Ishikawa (cell line): ENCODE data around the gene ABCA8.

Experiments used
- CEBPB ChIP-seq: IDR thresholded peaks from 2 replicates; pipeline ENCODE4 v1.6.1; 2012
- CREB1 ChIP-seq: IDR thresholded peaks from 2 replicates; pipeline ENCODE4 v1.6.1; 2012; ENCODE audit warnings: low read depth
- EP300 ChIP-seq: IDR thresholded peaks from 2 replicates; pipeline ENCODE4 v1.6.1; 2012; ENCODE audit warnings: borderline replicate concordance
- FOXM1 ChIP-seq: IDR thresholded peaks from 2 replicates; pipeline ENCODE4 v1.6.1; 2012; ENCODE audit warnings: low read depth, borderline replicate concordance
- RAD21 ChIP-seq: IDR thresholded peaks from 2 replicates; pipeline ENCODE4 v1.6.1; 2012; ENCODE audit warnings: low read depth
- TAF1 ChIP-seq: IDR thresholded peaks from 2 replicates; pipeline ENCODE4 v1.6.1; 2012; ENCODE audit warnings: low read depth, mild to moderate bottlenecking
- YY1 ChIP-seq: IDR thresholded peaks from 2 replicates; pipeline ENCODE4 v1.6.1; 2012; ENCODE audit warnings: low read depth
- ZBTB7A ChIP-seq: IDR thresholded peaks from 2 replicates; pipeline ENCODE4 v1.6.1; 2012; ENCODE audit warnings: low read depth
- TF ChIP-seq, protein P1 (sequence below): IDR thresholded peaks from 2 replicates; pipeline ENCODE4 v1.6.1; 2012; ENCODE audit warnings: low read depth, mild to moderate bottlenecking
- TF ChIP-seq, protein P2 (sequence below): IDR thresholded peaks from 2 replicates; pipeline ENCODE4 v1.6.1; 2012
- TF ChIP-seq, protein P3 (sequence below): IDR thresholded peaks from 2 replicates; pipeline ENCODE4 v1.6.1; 2012

DNA sequence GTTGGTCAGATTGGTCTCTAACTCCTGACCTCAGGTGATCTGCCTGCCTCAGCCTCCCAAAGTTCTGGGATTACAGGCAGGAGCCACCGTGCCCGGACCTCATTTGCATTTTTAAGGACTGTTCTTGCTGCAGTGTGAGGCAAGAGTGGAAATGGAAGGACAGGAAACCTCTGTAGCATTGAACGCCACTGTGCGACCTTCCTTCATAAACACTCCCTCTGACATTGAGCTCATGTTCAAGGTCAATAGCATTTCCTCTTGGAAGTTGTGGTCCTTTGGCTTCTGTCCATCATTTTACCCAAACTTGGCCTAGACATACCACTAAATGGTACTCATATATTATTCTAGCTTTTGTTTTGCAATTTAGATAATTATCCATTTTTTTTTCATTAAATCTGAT lies 32.8 kb upstream of the ABCA8 start:
- TF ChIP-seq EP300 (no peak), TAF1 (no peak), YY1 (no peak), FOXM1 (no peak), ZBTB7A (no peak), CREB1 (no peak), RAD21 (no peak), CEBPB (no peak)
- TF ChIP-seq, protein P1, sequence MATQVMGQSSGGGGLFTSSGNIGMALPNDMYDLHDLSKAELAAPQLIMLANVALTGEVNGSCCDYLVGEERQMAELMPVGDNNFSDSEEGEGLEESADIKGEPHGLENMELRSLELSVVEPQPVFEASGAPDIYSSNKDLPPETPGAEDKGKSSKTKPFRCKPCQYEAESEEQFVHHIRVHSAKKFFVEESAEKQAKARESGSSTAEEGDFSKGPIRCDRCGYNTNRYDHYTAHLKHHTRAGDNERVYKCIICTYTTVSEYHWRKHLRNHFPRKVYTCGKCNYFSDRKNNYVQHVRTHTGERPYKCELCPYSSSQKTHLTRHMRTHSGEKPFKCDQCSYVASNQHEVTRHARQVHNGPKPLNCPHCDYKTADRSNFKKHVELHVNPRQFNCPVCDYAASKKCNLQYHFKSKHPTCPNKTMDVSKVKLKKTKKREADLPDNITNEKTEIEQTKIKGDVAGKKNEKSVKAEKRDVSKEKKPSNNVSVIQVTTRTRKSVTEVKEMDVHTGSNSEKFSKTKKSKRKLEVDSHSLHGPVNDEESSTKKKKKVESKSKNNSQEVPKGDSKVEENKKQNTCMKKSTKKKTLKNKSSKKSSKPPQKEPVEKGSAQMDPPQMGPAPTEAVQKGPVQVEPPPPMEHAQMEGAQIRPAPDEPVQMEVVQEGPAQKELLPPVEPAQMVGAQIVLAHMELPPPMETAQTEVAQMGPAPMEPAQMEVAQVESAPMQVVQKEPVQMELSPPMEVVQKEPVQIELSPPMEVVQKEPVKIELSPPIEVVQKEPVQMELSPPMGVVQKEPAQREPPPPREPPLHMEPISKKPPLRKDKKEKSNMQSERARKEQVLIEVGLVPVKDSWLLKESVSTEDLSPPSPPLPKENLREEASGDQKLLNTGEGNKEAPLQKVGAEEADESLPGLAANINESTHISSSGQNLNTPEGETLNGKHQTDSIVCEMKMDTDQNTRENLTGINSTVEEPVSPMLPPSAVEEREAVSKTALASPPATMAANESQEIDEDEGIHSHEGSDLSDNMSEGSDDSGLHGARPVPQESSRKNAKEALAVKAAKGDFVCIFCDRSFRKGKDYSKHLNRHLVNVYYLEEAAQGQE = no peak
- TF ChIP-seq, protein P2, sequence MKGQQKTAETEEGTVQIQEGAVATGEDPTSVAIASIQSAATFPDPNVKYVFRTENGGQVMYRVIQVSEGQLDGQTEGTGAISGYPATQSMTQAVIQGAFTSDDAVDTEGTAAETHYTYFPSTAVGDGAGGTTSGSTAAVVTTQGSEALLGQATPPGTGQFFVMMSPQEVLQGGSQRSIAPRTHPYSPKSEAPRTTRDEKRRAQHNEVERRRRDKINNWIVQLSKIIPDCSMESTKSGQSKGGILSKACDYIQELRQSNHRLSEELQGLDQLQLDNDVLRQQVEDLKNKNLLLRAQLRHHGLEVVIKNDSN = no peak
- TF ChIP-seq, protein P3, sequence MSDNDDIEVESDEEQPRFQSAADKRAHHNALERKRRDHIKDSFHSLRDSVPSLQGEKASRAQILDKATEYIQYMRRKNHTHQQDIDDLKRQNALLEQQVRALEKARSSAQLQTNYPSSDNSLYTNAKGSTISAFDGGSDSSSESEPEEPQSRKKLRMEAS = no peak
